GM15510 (cell line): ENCODE data around the gene APOBEC3H.

Experiments used
- POLR2A ChIP-seq: IDR thresholded peaks from 3 replicates; pipeline ENCODE4 v1.6.1; 2011; ENCODE audit warnings: borderline replicate concordance; ENCODE audit not compliant: insufficient read length; ENCODE audit errors: extremely low read depth

The APOBEC3H gene

DNA sequence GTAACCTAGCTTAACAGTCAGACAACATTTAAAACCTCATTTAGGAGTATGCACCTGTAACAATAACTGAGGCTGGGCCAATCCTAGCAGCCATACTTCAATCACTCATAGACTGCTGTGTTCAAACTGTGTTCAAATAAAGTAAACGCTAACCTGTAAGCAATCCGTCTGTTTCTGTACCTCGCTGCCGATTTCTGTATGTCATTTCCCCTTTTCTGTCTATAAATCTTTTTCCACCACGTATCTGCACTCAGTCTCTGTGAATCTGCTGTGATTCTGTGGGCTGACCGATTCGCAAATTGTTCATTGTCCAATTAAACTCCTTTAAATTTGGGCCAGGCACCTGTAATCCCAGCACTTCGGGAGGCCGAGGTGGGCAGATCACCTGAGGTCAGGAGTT lies 12.3 kb downstream of the APOBEC3H start:
- no peak for TF ChIP-seq POLR2A

DNA sequence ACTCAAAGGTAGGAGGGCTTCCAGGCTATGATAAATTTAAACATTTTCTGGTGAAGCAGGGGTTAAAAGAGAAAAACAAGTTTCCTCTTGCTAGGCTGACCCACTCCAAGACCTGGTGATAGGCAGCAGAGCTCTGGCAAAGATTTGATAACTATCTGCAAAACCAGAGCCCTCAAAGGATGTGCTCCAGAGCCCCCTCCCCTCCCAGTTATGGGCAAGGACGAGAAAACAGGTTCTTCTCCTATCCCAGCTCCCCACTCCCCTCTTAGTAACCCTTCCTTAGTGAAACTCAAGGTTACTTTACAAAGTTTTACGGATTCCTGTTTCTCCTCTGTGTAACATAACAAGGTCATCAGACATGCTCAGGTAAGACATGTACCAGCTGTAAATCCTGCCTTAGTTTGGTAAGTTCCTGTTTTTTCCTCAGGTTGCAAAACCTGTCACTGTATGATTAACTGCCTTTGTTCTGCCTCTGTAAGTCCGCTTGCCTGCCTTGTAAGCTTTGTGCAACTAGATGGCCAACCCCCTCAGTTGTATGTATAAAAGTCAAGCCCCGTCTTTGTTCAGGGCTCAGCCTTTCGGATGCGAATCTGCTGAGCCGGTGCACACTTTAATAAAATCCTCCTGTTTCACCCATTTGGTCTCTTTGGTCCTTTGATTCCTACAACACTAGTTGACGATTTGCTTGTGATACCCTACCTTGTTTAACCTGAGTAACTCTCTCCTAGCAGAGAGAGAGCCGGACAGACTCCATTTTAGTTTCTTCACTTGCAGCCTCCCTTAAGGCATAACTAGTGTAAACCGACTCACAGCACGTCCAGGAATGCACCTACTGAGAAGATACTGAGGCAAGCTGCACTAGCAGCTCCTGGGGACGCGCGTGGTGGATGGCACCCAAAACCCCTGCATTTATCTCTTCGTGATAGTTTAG lies 13.9 kb downstream of the APOBEC3H start:
- no peak for TF ChIP-seq POLR2A

DNA sequence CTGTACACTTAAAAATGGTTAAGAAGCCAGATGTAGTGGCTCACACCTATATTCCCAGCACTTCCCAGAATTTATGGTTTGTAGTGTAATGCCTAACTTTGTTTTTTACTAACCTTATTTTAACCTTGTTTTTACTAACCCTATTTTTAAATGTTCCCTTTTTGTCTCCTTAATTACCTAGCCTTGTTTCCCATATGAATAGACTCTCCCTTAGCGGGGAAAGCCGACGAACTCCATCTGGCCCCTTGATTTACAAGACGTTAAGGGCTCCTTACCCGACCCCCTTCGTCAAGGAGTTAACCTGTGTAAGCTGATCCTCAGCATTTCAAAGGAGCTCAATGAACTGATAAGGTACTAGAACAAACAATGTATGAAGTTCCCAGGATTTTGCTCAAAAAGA lies 17.1 kb downstream of the APOBEC3H start:
- no peak for TF ChIP-seq POLR2A

DNA sequence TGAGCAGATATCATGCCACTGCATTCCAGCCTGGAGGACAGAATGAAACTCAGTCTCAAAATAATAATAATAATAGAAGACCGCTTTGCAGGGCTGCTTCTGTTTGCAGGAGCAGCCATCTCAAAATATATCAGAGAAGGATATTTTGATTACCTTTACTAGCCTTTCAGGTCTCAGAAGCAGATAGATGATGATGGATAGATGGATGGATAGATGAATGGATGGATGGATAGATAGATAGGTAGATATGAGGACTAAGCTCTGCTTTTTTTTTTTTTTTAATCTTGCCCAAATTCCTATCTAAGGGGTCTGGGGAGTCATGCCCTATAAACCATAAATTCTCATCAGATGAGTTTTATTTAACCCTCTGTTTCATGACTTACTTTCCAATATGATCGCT lies 18.5 kb downstream of the APOBEC3H start:
- TF ChIP-seq POLR2A = no peak

DNA sequence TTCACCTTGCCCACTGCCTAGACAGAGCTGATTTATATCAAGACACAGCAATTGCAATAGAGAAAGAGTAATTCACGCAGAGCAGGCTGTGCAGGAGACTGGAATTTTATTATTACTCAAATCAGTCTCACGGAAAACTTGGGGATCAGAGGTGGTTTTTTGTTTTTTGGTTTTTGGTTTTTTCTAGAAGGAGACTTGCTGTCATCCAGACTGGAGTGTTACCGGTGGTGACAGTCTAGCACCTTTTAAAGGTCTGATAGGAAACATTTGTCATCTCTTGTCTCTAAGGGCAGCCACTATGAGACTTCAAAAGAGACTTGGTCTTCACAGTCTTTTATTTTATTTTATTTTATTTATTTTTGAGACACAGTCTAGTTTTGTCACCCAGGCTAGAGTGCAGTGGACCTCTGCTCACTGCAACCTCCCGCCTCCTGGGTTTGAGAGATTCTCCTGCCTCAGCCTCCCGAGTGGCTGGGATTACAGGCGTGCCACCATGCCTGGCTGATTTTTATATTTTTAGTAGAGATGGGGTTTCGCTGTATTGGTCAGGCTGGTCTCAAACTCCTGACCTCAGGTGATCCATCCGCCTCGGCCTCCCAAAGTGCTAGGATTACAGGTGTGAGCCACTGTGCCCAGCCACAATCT lies 19.1 kb downstream of the APOBEC3H start:
- no peak for TF ChIP-seq POLR2A

DNA sequence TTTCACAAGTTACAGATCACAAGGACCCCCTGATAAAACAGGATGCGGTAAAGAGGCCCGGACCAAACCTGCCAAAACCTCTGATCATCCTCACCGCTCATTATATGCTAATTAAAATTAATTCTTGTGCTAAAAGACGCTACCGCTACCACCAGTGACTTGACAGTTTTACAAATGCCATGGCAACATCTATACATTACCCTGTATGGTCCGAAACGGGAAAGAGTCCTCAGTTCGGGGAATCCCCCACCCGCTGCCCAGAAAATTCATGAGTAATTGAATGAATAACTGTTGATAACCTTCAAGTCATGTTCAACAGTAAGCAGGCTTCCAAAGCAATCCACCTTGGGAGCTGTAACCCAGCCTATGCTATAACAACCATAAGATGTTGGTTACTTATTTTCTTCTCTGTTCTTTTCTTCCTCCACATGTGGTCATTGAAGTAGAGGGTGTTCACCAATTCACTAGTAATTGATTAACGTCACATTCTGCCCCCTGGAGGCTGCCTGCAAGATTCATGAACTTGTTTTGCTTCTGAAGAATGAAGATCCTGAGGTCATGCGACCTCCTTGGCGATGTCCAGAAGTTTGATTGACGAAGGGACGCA lies 20.6 kb downstream of the APOBEC3H start:
- no peak for TF ChIP-seq POLR2A

DNA sequence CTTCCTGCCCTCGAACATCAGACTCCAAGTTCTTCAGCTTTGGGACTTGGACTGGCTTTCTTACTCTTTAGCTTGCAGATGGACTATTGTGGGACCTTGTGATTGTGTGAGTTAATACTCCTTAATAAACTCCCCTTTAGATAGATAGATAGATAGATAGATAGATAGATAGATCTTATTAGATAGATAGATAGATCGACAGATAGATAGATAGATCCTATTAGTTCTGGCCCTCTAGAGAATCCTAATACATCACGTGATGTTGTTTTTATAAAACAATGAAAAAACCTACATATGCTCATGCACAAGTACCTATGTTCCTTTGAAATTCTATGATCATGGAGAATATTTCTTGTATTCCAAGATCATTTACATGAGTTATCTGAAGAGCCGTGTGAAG lies 23.9 kb downstream of the APOBEC3H start:
- TF ChIP-seq POLR2A = no peak

DNA sequence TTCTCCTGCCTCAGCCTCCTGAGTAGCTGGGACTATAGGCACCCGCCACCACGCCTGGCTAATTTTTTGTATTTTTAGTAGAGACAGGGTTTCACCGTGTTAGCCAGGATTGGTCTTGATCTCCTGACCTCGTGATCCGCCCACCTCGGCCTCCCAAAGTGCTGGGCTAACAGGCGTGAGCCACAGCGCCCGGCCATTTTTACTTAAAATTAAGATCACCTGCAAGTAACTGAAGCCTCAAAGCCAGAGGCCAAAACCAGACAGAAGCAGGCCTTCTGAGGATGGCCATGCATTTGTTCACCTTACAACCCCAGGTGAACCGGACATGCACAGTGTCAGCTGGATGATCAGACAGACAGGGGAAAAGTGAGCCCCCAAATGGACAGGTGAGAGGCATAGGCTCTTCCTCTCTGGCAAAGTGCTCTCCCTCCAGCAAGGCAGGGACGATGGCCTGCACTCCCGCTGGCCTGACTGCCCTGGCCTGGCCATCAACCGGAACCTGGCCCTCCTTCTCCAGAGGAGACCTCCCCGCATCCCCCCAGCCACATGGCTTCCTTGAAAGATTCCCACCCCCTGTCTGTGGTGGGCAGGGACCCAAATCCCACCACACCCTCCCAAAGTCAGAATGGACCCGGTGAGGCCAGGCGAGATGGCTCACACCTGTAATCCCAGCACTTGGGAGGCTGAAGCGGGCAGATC lies 25.9 kb downstream of the APOBEC3H start:
- TF ChIP-seq POLR2A = no peak

DNA sequence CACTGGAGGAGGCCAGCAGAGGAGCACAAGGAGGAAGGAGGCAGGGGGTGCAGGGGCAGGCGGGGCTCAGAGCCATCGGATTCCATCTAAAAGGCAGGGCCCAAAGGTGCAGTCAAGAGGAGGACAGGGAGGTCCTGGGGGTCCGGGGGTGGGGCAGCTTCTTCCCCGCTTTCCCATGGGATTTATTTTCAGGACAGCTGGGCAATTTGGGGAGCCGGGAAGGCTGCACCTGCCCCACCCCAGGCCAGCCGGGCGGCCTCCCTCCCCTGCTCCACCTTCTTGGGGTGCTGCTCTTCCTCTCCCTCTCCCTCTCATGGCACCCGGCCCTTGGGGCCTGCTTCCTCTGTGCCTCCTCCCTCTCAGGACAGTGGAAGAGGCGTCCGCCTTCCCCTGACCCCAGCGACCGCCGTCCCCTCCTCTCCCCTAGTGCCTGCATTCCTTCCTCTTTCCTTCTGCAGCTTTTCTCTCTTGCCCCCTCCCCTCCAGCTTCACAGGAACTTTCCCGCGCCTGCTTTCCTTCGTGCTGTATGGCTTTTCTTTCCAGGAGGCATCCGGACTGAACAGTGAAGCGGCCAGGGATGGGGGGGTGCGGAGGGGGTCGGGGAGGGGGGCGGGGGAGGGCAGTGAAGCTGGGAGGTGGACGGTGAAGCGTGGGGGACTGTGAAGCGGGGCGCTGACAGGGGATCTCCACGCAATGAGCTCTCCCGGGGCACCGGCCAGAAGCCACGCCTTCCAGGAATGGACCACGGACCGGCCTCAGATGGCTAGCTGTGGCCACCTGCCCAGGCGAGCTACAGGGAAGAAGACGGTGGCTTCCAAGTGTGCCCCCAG lies 26.9 kb downstream of the APOBEC3H start:
- TF ChIP-seq POLR2A = no peak

DNA sequence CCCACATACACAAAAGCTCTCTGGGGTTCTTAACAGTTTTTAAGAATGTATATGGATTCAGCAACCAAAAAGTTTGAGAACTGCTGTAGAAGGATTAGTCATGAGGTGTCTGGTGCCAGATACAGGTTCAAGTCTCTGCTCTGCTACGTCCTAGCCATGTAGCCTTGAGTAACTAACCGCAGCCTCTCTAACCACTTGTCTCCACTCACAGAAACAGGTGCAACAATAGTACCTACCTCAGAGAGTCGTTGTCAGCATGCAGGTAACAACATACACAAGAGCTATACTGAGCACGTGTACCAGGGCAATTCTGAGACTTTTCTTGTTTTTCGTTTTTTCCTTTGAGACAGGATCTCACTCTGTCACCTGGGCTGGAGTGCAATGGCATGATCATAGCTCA lies 28.6 kb downstream of the APOBEC3H start:
- no peak for TF ChIP-seq POLR2A

DNA sequence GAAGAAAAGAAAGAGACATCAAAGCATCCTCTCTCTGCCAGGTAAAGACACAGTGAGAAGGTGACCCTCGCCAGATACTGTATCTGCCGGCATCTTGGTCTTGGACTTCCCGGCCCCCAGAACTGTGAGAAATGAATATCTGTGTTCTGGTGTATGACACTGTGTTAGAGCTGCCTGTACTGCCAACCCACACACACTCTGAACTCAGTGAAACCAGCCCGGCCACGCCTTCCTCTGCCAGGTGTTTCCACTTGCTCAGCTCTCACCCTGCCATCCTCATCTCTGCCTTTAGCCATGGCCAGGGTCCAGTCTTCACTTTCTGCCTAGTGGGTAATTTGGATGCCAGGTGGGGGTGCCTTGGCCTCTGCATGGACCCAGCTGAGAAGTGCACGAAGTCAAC lies 31.5 kb downstream of the APOBEC3H start:
- no peak for TF ChIP-seq POLR2A

DNA sequence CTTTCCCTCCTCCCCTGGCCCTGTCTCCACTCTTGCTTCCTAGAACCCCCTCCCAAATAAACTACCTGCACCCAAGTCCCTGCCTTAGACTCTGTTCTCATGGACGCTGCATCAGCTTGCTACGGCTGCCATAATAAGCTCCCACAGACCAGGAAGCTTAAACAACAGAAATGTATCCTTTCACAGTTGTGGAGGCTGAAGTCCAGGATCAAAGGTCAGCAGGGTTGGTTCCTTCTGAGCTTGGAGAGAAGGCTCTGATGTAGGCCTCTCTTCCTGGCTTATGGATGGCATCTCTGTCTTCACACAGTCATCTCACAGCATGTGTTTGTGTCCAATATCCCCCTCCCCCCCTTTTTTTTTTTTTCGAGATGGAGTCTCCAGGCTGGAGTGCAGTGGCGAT lies 32.0 kb downstream of the APOBEC3H start:
- TF ChIP-seq POLR2A = no peak

DNA sequence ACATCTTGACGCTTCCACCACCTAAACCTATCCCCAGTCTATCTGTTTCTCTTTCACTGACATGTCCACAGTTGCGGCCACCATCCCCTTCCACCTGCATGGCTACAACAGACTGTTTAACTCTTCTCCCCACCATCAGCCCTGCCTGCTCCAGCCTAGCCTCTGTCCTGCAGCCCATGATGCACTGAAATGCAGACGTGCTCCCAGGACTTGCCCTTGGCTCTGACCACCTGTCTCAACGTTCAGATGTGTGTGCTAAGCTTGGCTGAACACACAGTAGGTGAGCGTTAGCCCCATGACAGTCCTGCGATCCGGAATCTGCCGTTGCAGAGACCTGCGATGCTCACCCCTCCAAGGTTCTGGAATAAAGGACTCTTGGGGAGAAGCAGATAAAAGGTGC lies 32.7 kb downstream of the APOBEC3H start:
- no peak for TF ChIP-seq POLR2A

DNA sequence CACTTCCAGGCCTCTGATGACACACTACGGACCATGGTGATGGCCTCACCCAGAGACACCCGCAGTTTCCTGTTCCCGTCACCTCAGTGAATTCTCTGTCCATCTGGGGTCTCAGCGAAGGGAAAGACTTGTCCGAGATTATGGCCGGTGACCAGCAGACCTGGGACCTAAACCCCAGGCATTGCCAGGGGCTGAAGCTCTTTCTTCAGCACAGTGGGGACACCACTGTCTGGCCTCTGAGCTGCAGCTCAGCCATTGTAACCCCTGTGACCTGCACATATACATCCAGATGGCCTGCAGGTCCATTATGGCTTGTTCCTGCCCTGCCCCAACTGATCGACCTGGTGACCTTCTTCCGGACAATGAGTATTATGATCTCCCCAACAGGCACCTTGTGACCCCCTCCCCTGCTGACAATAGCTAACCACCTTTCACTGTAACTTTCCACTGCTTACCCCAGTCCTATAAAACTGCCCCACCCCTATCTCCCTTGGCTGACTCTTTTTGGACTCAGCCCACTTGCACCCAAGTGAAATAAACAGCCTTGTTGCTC lies 33.2 kb downstream of the APOBEC3H start:
- TF ChIP-seq POLR2A = no peak
